GM12878 (cell line): ENCODE results near the gene CBLN2. TPM values are rescaled to one million over a fixed set of nuclear protein-coding genes. Genes with fewer than 3 reads are reported as not detected.

Source experiments
- ATAC-seq: fragments of 200-7000 bp; cut with Tn5 transposase; 3 replicates; pipeline ENCODE4 v1.9.1; 2020; ENCODE audit warnings: mild to moderate bottlenecking, moderate library complexity
- BruUV-seq: library from RNA; stranded (reverse); fragments of 400-500 nt; replicated peaks from 2 replicates; lab custom pipeline; 2021; lab: Mats Ljungman, UMichigan
- CTCF ChIA-PET: fragments of 300-600 bp; sonication (Branson Sonifier 250); formaldehyde crosslinking; extraction: SDS; loops from one replicate; lab custom pipeline; 2021; ENCODE audit warnings: inconsistent platforms; lab: Yijun Ruan, JAX
- POLR2A ChIA-PET: fragments of 350-600 bp; formaldehyde crosslinking; extraction: SDS; loops from one replicate; lab custom pipeline; 2021; ENCODE audit warnings: inconsistent platforms; lab: Charles Lee
- RAD21 ChIA-PET: fragments of 300-600 bp; sonication (Branson Sonifier 250); formaldehyde crosslinking; loops from one replicate; lab custom pipeline; 2023; ENCODE audit warnings: antibody characterized with exemption; ENCODE audit not compliant: unreplicated experiment; lab: Charles Lee
- SMC1A ChIA-PET: fragments of 300-600 bp; sonication (Branson Sonifier 250); formaldehyde crosslinking; loops from one replicate; lab custom pipeline; 2023; ENCODE audit not compliant: unreplicated experiment, uncharacterized antibody; lab: Charles Lee
- DNase-seq: peaks from one replicate; pipeline ENCODE4 v3.0.0-alpha.2; 2011; ENCODE audit warnings: low read depth, low spot score
- FAIRE-seq: peaks from 3 replicates; lab custom pipeline; 2011; peaks lifted over from hg19 to GRCh38; lab: Jason Lieb, UNC
- H2AFZ ChIP-seq: 2 replicates; pipeline ENCODE4 v1.6.0; 2011; ENCODE audit warnings: low read depth, low read length, control low read depth; ENCODE audit not compliant: control insufficient read depth
- H3K27ac ChIP-seq: 2 replicates; pipeline ENCODE4 v1.5.1; 2011; ENCODE audit warnings: control low read depth; ENCODE audit not compliant: control insufficient read depth, insufficient read depth
- H3K27me3 ChIP-seq, 2 experiments: replicated peaks in 1 of 2; 2 replicates each; pipeline versions ENCODE4 v1.6.0 to v1.6.1; 2011; ENCODE audit warnings: low read length in 1 of 2; ENCODE audit not compliant: control insufficient read depth in 2 of 2, insufficient read depth in 2 of 2
- H3K36me3 ChIP-seq, 2 experiments: 2 replicates each; pipeline ENCODE4 v1.5.1; 2011; ENCODE audit warnings: low read length in 1 of 2; ENCODE audit not compliant: control insufficient read depth in 2 of 2, insufficient read depth in 2 of 2
- H3K4me1 ChIP-seq: 2 replicates; pipeline ENCODE4 v1.6.1; 2011; ENCODE audit warnings: mild to moderate bottlenecking, low read length, moderate library complexity, mixed read lengths; ENCODE audit not compliant: control insufficient read depth, insufficient read depth
- H3K4me2 ChIP-seq: 2 replicates; pipeline ENCODE4 v1.6.0; 2011; ENCODE audit warnings: control low read depth; ENCODE audit not compliant: control insufficient read depth, insufficient read depth
- H3K4me3 ChIP-seq: fragments of 200-600 bp; sonication (generic); 2 replicates; pipeline ENCODE4 v1.5.1; 2016
- H3K79me2 ChIP-seq: 2 replicates; pipeline ENCODE4 v1.6.0; 2011; ENCODE audit warnings: low read length; ENCODE audit not compliant: control insufficient read depth, insufficient read depth
- H3K9ac ChIP-seq: 2 replicates; pipeline ENCODE4 v1.8.0; 2011; ENCODE audit warnings: low read length, control low read depth, mixed read lengths; ENCODE audit not compliant: control insufficient read depth, insufficient read depth
- H3K9me3 ChIP-seq: replicated peaks from 3 replicates; pipeline ENCODE4 v1.5.1; 2011; ENCODE audit warnings: mild to moderate bottlenecking, low read length; ENCODE audit not compliant: control insufficient read depth, insufficient read depth
- H4K20me1 ChIP-seq: 2 replicates; pipeline ENCODE4 v1.6.0; 2011; ENCODE audit not compliant: control insufficient read depth, insufficient read depth
- CBFB ChIP-seq: IDR thresholded peaks from 2 replicates; pipeline ENCODE4 v1.6.1; 2016; ENCODE audit warnings: antibody characterized with exemption, low read depth
- CEBPB ChIP-seq, 2 experiments: fragments of 150-350 bp in 1 of 2; IDR thresholded peaks; 2 replicates each; pipeline ENCODE4 v1.6.1; 2012 to 2014; ENCODE audit warnings: low read depth in 2 of 2, low read length in 2 of 2, borderline replicate concordance in 1 of 2, inconsistent platforms in 1 of 2
- HDAC6 ChIP-seq: fragments of 200-600 bp; sonication (generic); IDR thresholded peaks from one replicate; pipeline ENCODE4 v1.8.0; 2017; ENCODE audit warnings: antibody characterized with exemption; ENCODE audit not compliant: unreplicated experiment
- MYB ChIP-seq: fragments of 150-350 bp; IDR thresholded peaks from 2 replicates; pipeline ENCODE4 v1.6.1; 2014; ENCODE audit warnings: mild to moderate bottlenecking, low read depth, low read length, borderline replicate concordance
- NR2C1 ChIP-seq: fragments of 450-650 bp; IDR thresholded peaks from 2 replicates; pipeline ENCODE4 v1.6.1; 2017; ENCODE audit warnings: antibody characterized with exemption, mild to moderate bottlenecking, moderate library complexity
- SUPT20H ChIP-seq: IDR thresholded peaks from 2 replicates; pipeline ENCODE4 v1.6.1; 2011; ENCODE audit warnings: low read depth, mild to moderate bottlenecking, low read length, moderate library complexity, borderline replicate concordance; ENCODE audit not compliant: control insufficient read depth
- TAF1 ChIP-seq: IDR thresholded peaks from 2 replicates; pipeline ENCODE4 v1.6.1; 2011; ENCODE audit warnings: mild to moderate bottlenecking, low read depth, low read length, borderline replicate concordance
- ZNF217 ChIP-seq: fragments of 450-650 bp; IDR thresholded peaks from 2 replicates; pipeline ENCODE4 v1.6.1; 2017; ENCODE audit warnings: antibody characterized with exemption, mild to moderate bottlenecking
- ZNF384 ChIP-seq: IDR thresholded peaks from 2 replicates; pipeline ENCODE4 v1.6.1; 2012; ENCODE audit warnings: low read depth, mild to moderate bottlenecking, low read length, improper control_type of control experiment, borderline replicate concordance
- ZNF622 ChIP-seq: fragments of 450-650 bp; IDR thresholded peaks from 2 replicates; pipeline ENCODE4 v1.6.1; 2017; ENCODE audit warnings: mild to moderate bottlenecking, inconsistent platforms
- WGBS: methylation state at CpG from one replicate; pipeline ENCODE4 v1.1.6; 2016; ENCODE audit warnings: low lambda C conversion rate; ENCODE audit not compliant: insufficient replicate concordance, insufficient coverage; ENCODE audit errors: missing lambda C conversion rate; 5-methylcytosine and 5-hydroxymethylcytosine counted together
- in situ Hi-C: fragments of 300-500 bp; cut with MboI; formaldehyde crosslinking; loops from 9 replicates; pipeline ENCODE4 v1.14.3; 2018; ENCODE audit warnings: mixed read lengths
- intact Hi-C: fragments of 100-400 bp; cut with micrococcal nuclease; formaldehyde crosslinking; loops from one replicate; pipeline ENCODE4 v1.14.2; 2022; ENCODE audit not compliant: unreplicated experiment
- polyA plus RNA-seq, 11 experiments: library from polyadenylated mRNA; depleted of rRNA in 4 of 11; unstranded in 6 of 11; stranded (reverse) in 5 of 11; fragments of >200 nt; fragmentation: Nextera tagmentation in 4 of 11; fragmentation: Illumina TruSeq in 1 of 11; extraction: Ambion mirVana in 4 of 11; extraction: Trizol in 1 of 11; gene quantifications; 1 replicate in 1 of 11; 2 replicates in 10 of 11; pipeline versions ENCODE4 v1.2.1 to v1.2.3, GENCODE V29; 2011 to 2016; ENCODE audit warnings: inconsistent platforms in 2 of 11, missing spikeins in 2 of 11, low read depth in 1 of 11
- total RNA-seq, 4 experiments: library from RNA; depleted of rRNA in 3 of 4; stranded (reverse); fragments of >200 nt in 3 of 4; fragmentation: Illumina TruSeq in 1 of 4; extraction: Trizol in 1 of 4; gene quantifications; 2 replicates each; pipeline versions ENCODE4 v1.2.1 to v1.2.3, GENCODE V29; 2013 to 2021
- TF ChIP-seq, protein P1 (sequence below): IDR thresholded peaks from 2 replicates; pipeline ENCODE4 v1.6.1; 2011; ENCODE audit warnings: borderline replicate concordance, low read depth, mild to moderate bottlenecking, moderate library complexity, low read length; ENCODE audit not compliant: insufficient read depth, poor library complexity, severe bottlenecking
- TF ChIP-seq, protein P2 (sequence below): fragments of 450-650 bp; IDR thresholded peaks from 2 replicates; pipeline ENCODE4 v1.6.1; 2018; ENCODE audit warnings: borderline replicate concordance, mild to moderate bottlenecking; ENCODE audit not compliant: partially characterized antibody
- TF ChIP-seq, protein P3 (sequence below): fragments of 450-650 bp; IDR thresholded peaks from 2 replicates; pipeline ENCODE4 v1.6.1; 2017; ENCODE audit warnings: mild to moderate bottlenecking, moderate library complexity

Gene CBLN2
- total and polyA plus RNA-seq, 10 of the 15 experiments (the other 5 are each of a cell fraction or from before 2014, with no cell fraction given), result 0.11 to 14.6 (median 0.30) TPM; not detected in 2

DNA sequence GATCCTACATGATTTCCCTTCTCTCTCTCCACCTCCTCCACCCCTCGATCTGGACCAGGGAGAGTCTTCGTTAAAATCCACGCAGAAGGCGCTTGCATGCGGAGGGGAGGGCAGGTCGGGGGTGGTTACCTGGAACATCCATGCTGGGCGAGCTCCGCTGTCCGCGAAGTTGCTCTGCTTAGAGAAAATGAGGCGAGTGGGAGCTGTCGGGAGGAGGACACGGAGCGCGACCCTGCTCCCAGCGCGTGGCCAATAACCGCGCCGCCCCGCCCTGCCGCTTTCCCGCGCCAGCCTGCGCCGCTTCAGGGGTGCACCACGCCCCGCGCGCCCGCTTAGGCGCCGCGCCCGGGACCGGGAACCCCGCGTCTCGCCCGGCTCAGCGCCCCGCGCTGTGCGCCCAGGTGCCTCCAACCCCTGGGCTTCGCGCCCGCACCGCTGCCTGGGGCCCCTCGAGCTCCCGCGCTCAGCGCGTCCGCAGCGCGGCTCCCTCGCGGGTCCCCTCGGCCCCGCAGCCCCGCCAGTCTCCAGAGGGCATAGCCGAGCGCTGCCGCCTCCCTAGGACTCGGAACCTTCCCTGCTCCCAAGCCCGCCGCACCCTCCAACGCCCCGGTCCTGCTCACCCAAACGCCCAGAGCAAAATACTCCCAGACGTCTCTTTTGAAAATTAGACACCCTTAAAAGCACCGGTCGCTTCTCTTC lies 636 bp downstream of the CBLN2 start:
- BruUV-seq, result no TSS peak
- SMC1A ChIA-PET, result interaction anchor here (0.8 to 1.3 kb wide), 6 partner anchors 18 to 1761 kb away, joined by 3 to 7 read pairs (median 3); no protein-coding TSS in a partner anchor
- FAIRE-seq (no peak), DNase-seq (no peak), ATAC-seq (no peak)
- Histone ChIP-seq H3K79me2 (no peaks in the 10 kb centered on the region), H3K27me3 (peaks cover 0 to 3% of the 10 kb centered on the region in 2 experiments; a peak in 2 of 4 replicates), H3K4me1 (no peaks in the 10 kb centered on the region), H2AFZ (no peak overlapping the region), H3K9me3 (no peaks in the 10 kb centered on the region), H3K27ac (no peak overlapping the region), H3K4me2 (no peak overlapping the region), H3K4me3 (no peak overlapping the region), H3K9ac (no peak overlapping the region), H4K20me1 (no peaks in the 10 kb centered on the region), H3K36me3 (no peaks in the 10 kb centered on the region)
- in situ Hi-C loops, result loop anchor here (10.0 kb wide), 1 partner anchor 1609 kb away; no protein-coding TSS in a partner anchor
- POLR2A ChIA-PET, result no interaction called here
- CTCF ChIA-PET, result interaction anchor here (0.6 to 1.5 kb wide), 15 partner anchors 9 to 1945 kb away, joined by 3 to 7 read pairs (median 4); no protein-coding TSS in a partner anchor
- WGBS, result 28% methylated on average over 36 of the region's 73 CpGs
- intact Hi-C loops, result loop anchor here (5.0 kb wide), 1 partner anchor 1611 kb away; no protein-coding TSS in a partner anchor
- RAD21 ChIA-PET, result interaction anchor here (0.8 to 1.6 kb wide), 6 partner anchors 27 to 1944 kb away, joined by 4 to 6 read pairs (median 4); no protein-coding TSS in a partner anchor
- TF ChIP-seq SUPT20H (no peak), CBFB (no peak), MYB (no peak), ZNF622 (no peak), ZNF217 (no peak), NR2C1 (no peak), HDAC6 (no peak), TAF1 (no peak), CEBPB (IDR thresholded peaks at IDR 0.05; ENCODE audit: borderline replicate concordance in 1 of 2, low read depth in 2 of 2, low read length in 2 of 2) (no peak), ZNF384 (no peak)
- TF ChIP-seq, protein P1, sequence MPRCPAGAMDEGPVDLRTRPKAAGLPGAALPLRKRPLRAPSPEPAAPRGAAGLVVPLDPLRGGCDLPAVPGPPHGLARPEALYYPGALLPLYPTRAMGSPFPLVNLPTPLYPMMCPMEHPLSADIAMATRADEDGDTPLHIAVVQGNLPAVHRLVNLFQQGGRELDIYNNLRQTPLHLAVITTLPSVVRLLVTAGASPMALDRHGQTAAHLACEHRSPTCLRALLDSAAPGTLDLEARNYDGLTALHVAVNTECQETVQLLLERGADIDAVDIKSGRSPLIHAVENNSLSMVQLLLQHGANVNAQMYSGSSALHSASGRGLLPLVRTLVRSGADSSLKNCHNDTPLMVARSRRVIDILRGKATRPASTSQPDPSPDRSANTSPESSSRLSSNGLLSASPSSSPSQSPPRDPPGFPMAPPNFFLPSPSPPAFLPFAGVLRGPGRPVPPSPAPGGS, result no peak
- TF ChIP-seq, protein P2, sequence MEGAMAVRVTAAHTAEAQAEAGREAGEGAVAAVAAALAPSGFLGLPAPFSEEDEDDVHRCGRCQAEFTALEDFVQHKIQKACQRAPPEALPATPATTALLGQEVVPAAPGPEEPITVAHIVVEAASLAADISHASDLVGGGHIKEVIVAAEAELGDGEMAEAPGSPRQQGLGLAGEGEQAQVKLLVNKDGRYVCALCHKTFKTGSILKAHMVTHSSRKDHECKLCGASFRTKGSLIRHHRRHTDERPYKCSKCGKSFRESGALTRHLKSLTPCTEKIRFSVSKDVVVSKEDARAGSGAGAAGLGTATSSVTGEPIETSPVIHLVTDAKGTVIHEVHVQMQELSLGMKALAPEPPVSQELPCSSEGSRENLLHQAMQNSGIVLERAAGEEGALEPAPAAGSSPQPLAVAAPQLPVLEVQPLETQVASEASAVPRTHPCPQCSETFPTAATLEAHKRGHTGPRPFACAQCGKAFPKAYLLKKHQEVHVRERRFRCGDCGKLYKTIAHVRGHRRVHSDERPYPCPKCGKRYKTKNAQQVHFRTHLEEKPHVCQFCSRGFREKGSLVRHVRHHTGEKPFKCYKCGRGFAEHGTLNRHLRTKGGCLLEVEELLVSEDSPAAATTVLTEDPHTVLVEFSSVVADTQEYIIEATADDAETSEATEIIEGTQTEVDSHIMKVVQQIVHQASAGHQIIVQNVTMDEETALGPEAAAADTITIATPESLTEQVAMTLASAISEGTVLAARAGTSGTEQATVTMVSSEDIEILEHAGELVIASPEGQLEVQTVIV, result no peak
- TF ChIP-seq, protein P3, sequence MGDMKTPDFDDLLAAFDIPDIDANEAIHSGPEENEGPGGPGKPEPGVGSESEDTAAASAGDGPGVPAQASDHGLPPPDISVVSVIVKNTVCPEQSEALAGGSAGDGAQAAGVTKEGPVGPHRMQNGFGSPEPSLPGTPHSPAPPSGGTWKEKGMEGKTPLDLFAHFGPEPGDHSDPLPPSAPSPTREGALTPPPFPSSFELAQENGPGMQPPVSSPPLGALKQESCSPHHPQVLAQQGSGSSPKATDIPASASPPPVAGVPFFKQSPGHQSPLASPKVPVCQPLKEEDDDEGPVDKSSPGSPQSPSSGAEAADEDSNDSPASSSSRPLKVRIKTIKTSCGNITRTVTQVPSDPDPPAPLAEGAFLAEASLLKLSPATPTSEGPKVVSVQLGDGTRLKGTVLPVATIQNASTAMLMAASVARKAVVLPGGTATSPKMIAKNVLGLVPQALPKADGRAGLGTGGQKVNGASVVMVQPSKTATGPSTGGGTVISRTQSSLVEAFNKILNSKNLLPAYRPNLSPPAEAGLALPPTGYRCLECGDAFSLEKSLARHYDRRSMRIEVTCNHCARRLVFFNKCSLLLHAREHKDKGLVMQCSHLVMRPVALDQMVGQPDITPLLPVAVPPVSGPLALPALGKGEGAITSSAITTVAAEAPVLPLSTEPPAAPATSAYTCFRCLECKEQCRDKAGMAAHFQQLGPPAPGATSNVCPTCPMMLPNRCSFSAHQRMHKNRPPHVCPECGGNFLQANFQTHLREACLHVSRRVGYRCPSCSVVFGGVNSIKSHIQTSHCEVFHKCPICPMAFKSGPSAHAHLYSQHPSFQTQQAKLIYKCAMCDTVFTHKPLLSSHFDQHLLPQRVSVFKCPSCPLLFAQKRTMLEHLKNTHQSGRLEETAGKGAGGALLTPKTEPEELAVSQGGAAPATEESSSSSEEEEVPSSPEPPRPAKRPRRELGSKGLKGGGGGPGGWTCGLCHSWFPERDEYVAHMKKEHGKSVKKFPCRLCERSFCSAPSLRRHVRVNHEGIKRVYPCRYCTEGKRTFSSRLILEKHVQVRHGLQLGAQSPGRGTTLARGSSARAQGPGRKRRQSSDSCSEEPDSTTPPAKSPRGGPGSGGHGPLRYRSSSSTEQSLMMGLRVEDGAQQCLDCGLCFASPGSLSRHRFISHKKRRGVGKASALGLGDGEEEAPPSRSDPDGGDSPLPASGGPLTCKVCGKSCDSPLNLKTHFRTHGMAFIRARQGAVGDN, result no peak
